GM12874 (cell line): ENCODE data around the gene PSME4.

Experiments used
- TF ChIP-seq, protein P1 (sequence below): IDR thresholded peaks from 2 replicates; pipeline ENCODE4 v1.5.1; 2011; ENCODE audit warnings: low read depth, mild to moderate bottlenecking, control low read depth, low read length, moderate library complexity; ENCODE audit not compliant: insufficient read depth

Gene PSME4

DNA sequence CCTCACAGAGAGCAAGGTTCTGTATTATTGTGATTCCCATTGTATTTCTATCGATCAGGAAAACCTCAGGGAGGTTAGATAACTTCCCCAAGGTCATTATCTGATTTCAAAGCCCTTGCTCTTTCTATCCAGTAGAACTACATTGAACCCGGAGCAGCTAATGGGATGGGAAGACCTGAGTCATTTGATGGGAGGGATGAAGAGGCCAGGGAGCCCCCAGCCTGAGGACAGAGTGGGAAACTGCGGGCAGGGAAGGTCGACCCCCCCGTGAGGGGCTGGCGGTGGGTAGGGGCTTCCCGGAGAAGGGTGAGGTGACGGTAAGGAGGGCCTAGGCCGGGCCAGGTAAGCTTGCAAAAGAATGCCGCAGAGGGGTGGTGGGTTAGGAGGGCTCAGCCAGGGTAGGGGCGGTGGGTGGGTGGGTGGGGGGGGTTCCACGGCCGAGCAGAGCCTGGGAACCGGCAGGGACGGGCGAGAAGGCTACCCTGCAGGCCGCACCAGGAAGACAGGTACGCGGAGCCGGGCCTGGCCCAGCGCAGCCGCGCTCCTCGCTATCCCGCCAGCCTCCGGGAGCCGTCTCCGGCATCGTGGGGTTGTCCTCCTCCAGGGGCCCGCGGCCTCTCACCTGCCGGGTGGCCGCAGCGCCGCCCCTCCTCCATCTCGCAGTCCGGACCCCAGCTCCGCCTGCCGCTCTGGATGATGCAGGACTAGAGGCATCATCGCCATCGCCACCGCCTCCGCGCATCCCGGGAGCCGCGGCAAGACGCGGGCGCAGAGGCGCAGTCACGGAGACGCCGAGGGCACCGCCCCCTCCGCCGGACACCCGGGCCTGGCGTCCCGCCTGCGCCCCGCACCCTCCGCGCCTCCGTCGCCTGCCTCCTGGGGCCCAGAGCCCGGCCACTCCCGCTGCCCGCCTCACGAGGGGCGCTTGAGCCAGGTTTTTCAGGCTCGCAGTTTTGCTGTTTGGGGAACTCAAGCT is 111.3 kb downstream of the PSME4 start, which contains the start of gene GPR75:
TSS of gene GPR75 (minus strand) at position 762 of the 976 bp plus-strand sequence. CDS start 5,211 bp downstream, outside the sequence.
- TF ChIP-seq, protein P1, sequence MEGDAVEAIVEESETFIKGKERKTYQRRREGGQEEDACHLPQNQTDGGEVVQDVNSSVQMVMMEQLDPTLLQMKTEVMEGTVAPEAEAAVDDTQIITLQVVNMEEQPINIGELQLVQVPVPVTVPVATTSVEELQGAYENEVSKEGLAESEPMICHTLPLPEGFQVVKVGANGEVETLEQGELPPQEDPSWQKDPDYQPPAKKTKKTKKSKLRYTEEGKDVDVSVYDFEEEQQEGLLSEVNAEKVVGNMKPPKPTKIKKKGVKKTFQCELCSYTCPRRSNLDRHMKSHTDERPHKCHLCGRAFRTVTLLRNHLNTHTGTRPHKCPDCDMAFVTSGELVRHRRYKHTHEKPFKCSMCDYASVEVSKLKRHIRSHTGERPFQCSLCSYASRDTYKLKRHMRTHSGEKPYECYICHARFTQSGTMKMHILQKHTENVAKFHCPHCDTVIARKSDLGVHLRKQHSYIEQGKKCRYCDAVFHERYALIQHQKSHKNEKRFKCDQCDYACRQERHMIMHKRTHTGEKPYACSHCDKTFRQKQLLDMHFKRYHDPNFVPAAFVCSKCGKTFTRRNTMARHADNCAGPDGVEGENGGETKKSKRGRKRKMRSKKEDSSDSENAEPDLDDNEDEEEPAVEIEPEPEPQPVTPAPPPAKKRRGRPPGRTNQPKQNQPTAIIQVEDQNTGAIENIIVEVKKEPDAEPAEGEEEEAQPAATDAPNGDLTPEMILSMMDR = no peak

DNA sequence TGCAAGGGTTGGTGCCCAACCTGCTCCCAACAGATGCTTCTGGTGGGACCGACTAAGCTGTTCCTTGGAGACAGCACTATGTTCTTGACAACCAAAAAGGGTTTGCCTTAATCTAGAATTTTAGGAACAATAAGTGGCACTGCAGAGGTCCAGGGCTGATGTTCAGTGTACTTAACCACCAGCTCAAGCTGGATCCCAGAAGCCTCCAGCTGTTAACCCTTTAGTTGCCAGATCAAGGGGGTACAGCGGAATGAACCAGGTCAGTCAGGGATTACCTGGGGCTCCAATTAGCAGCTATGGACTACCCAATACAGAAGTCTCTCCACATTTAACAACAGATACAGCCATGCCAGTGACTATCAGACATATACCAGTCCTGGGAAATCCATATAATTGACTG is 114.5 kb downstream of the PSME4 start:
- TF ChIP-seq, protein P1 = no peak

DNA sequence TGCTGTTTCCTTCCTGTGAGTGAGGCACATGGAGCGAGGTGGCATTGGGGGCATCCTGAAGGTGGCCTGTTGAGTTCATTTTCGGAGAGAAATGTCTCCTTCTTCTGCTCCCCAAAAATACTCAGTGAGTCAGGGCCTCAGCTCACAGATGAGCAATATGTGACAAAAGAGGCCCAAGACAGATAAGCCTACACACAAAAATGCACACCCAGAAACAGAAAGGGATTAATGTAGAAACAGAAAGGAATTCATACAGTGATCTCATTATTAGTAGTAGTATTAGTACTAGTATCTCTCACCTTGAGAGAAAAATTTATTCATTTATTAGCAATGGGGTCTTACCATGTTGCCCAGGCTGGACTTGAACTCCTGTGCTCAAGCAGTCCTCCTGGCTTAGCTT is 116.1 kb downstream of the PSME4 start:
- TF ChIP-seq, protein P1 = no peak

- TF ChIP-seq, protein P1 = no peak
Measured at GRCh38 chr2:53852532-53852931, 118.3 kb downstream of the PSME4 start.

- TF ChIP-seq, protein P1 = no peak
Measured at GRCh38 chr2:53848062-53848461, 122.7 kb downstream of the PSME4 start.

DNA sequence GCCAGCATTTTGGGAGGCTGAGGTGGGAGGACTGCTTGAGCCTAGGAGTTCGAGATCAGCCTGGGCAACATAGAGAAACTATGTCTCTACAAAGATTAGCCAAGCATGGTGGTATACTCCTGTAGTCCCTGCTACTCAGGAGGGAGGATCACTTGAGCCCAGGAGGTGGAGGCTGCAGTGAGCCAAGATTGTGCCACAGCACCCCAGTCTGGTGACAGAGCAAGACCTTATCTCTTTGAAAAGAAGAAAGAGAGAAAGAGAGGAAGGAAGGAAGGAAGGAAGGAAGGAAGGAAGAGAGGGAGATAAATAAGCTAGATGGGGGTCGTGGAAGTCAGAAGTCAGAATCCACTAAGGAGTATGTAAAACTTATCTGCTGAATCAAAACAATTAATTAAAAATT is 127.2 kb downstream of the PSME4 start:
- TF ChIP-seq, protein P1 = no peak

GRCh38 chr2:53842891-53843290 is 127.9 kb downstream of the PSME4 start:
- TF ChIP-seq, protein P1 = no peak
